Kidney (tissue), 14 donors: ENCODE results near the gene TBC1D9B. TPM values are rescaled to one million over a fixed set of nuclear protein-coding genes. Genes with fewer than 3 reads are reported as not detected.

Experiments used
- DNase-seq, 5 donors: peaks; one replicate each; pipeline ENCODE4 v3.0.0-alpha.2; 2013 to 2020
- FAIRE-seq: peaks from 2 replicates; lab custom pipeline; 2012; peaks lifted over from hg19 to GRCh38; lab: Jason Lieb, UNC
- H3K27ac ChIP-seq, 2 donors: one replicate each; pipeline ENCODE4 v1.7.0; 2013; ENCODE audit warnings: low read depth in 2 of 2, low read length in 2 of 2, inconsistent platforms in 1 of 2
- H3K27me3 ChIP-seq: one replicate; pipeline ENCODE4 v1.7.1; 2013; ENCODE audit warnings: low read length, inconsistent platforms; ENCODE audit not compliant: control insufficient read depth, insufficient read depth
- H3K36me3 ChIP-seq, 3 donors: one replicate each; pipeline versions ENCODE4 v1.7.0 to v1.7.1; 2013; ENCODE audit warnings: low read length in 3 of 3, control low read depth in 1 of 3, inconsistent platforms in 1 of 3; ENCODE audit not compliant: insufficient read depth in 3 of 3, control insufficient read depth in 2 of 3
- H3K4me1 ChIP-seq, 3 donors: one replicate each; pipeline versions ENCODE4 v1.7.0 to v1.7.1; 2013; ENCODE audit warnings: low read length in 3 of 3, inconsistent platforms in 1 of 3, low read depth in 1 of 3; ENCODE audit not compliant: control insufficient read depth in 2 of 3, insufficient read depth in 2 of 3
- H3K4me3 ChIP-seq, 3 donors: one replicate each; pipeline versions ENCODE4 v1.7.0 to v1.8.1; 2013; ENCODE audit warnings: low read length in 3 of 3, control low read depth in 1 of 3, inconsistent platforms in 1 of 3
- H3K9ac ChIP-seq, 3 donors: one replicate each; pipeline versions ENCODE4 v1.7.0 to v1.7.1; 2013; ENCODE audit warnings: low read length in 3 of 3, control low read depth in 1 of 3, inconsistent platforms in 1 of 3
- H3K9me3 ChIP-seq, 3 donors: one replicate each; pipeline versions ENCODE4 v1.7.0 to v1.7.1; 2013; ENCODE audit warnings: low read length in 3 of 3, control low read depth in 1 of 3, inconsistent platforms in 1 of 3; ENCODE audit not compliant: control insufficient read depth in 2 of 3, insufficient read depth in 1 of 3
- intact Hi-C: fragments of 100-400 bp; cut with DNase I; formaldehyde crosslinking; loops from one replicate; pipeline ENCODE4 v1.11.1; 2022
- polyA plus RNA-seq: library from polyadenylated mRNA; stranded (reverse); fragments of 350-450 nt; fragmentation: Illumina TruSeq; extraction: RNeasy Lipid Tissue Mini Kit (QIAGEN cat#74804); gene quantifications from one replicate; pipeline ENCODE4 v1.2.3, GENCODE V29; 2014; ENCODE audit warnings: low read depth, low replicate concordance; ENCODE audit not compliant: insufficient read depth
- total RNA-seq: library from RNA; stranded (reverse); fragmentation: NEBNext Ultra II Directional; extraction: Animal tissue kit (Norgen Biotek cat#: 25700); gene quantifications from one replicate; pipeline ENCODE4 v1.2.1, GENCODE V29; 2021
- TF ChIP-seq, protein P1 (sequence below): IDR thresholded peaks from 3 replicates; pipeline ENCODE4 v1.5.1; 2012; ENCODE audit warnings: mild to moderate bottlenecking, moderate library complexity, borderline replicate concordance; ENCODE audit not compliant: insufficient read depth; ENCODE audit errors: extremely low read depth
- donor health status: control.
- donor health status: control.
- donor health status: control.
- donor health status: control.
- donor health status: control.
- donor health status: DM: yes; HTN: yes; CAD: no.
- donor health status: Normal renal cell carcinoma (clear cell type).

TBC1D9B gene
- total and polyA plus RNA-seq, 2 donors from 2014 or later = 49.5 to 117 TPM

DNA sequence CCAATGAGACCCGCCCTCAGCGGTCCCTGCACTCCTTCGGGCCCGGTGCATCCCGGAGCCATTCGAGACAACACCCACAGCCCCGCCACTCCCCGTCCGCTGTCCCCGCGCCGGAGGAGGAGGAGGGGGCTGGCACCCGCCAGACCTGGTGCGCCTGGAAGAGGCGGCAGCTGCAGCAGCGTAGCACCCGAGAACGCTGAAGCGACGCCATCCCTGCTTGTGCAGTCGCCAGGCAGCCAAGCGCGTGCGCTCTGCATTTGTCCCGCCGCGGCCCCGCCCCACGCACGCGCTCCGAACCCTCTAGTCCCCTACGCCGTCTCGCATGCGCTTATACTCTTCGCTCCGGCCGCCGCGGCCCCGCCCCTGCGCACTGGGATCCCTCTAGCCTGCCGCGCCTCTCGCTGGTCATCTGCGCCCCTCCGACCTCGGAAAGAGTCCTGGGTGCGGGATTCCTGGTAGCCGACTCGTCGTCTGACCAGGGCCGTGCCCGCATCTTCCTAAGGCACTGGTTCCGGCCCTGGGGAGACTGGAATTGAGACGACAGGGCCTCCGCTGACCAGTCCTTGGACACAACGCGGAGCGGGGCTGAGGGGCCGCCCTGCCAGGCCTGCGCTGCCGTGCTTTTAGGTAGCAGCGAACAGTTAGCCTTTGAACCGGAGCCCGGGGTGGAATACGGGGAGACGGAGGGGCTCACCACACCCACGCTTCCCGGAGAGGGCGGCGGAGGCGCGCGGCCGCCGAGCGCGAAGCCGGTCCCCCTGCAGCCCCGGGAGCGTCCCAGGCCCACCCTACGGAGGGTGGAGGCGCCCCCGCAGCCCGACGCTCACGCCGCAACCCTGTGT, 48.9 kb downstream of the TBC1D9B start, which contains the start of gene MRNIP:
Gene MRNIP, minus strand, starts transcription at position 232 of the 842 bp plus-strand sequence. Its CDS starts 21 bp downstream, at position 211.
- Histone ChIP-seq H3K36me3 (peaks cover 0 to 14% (median 4%) of the 10 kb centered on the region in 3 donors), H3K27ac (peak within 1 kb of the TSS; percentile 90 to 93), H3K4me3 (peak within 1 kb of the TSS; percentile 88 to 94 (median 90)), H3K9ac (peak within 1 kb of the TSS; percentile 76 to 94 (median 87)), H3K27me3 (no peaks in the 10 kb centered on the region), H3K9me3 (no peaks in the 10 kb centered on the region), H3K4me1 (peaks cover 0 to 6% (median 0%) of the 10 kb centered on the region in 3 donors)
- TF ChIP-seq, protein P1, sequence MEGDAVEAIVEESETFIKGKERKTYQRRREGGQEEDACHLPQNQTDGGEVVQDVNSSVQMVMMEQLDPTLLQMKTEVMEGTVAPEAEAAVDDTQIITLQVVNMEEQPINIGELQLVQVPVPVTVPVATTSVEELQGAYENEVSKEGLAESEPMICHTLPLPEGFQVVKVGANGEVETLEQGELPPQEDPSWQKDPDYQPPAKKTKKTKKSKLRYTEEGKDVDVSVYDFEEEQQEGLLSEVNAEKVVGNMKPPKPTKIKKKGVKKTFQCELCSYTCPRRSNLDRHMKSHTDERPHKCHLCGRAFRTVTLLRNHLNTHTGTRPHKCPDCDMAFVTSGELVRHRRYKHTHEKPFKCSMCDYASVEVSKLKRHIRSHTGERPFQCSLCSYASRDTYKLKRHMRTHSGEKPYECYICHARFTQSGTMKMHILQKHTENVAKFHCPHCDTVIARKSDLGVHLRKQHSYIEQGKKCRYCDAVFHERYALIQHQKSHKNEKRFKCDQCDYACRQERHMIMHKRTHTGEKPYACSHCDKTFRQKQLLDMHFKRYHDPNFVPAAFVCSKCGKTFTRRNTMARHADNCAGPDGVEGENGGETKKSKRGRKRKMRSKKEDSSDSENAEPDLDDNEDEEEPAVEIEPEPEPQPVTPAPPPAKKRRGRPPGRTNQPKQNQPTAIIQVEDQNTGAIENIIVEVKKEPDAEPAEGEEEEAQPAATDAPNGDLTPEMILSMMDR = peak; percentile 29
- no peak for FAIRE-seq
- DNase-seq = peak; percentile 96 to 99 (median 98)
- intact Hi-C loops = no loop called here

DNA sequence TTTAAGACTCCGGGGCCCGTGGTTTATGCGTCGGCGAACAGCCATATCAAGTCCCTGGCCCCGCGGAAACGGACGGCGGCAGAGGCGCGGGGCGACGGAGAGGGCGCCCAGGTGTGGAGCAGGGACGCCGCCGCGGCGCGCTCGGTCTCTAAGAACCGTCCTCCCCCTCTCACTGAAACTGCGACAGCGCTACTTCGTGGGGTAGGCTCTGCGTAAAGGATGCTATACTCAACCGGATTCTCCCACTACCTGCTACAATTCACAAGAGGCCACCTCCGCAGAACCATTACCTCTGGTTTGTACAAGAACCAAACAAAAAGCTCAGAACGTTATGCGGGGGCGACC, 49.5 kb downstream of the TBC1D9B start:
- H3K4me3 ChIP-seq = peak overlapping the region; percentile 88 to 93 (median 90)
- DNase-seq (peak in 2 of 5 donors; percentile 62 to 79), FAIRE-seq (no peak)
- peak overlapping the region; percentile 90 to 93 for H3K27ac ChIP-seq
- peak overlapping the region; percentile 13 to 87 (median 76) for H3K9ac ChIP-seq
- intact Hi-C loops = no loop called here
- no peaks in the 10 kb centered on the region for H3K27me3 ChIP-seq
- peaks cover 0 to 9% (median 3%) of the 10 kb centered on the region in 3 donors for H3K36me3 ChIP-seq
- TF ChIP-seq, protein P1 = no peak
- no peaks in the 10 kb centered on the region for H3K9me3 ChIP-seq
- peaks cover 0 to 6% (median 0%) of the 10 kb centered on the region in 3 donors for H3K4me1 ChIP-seq

DNA sequence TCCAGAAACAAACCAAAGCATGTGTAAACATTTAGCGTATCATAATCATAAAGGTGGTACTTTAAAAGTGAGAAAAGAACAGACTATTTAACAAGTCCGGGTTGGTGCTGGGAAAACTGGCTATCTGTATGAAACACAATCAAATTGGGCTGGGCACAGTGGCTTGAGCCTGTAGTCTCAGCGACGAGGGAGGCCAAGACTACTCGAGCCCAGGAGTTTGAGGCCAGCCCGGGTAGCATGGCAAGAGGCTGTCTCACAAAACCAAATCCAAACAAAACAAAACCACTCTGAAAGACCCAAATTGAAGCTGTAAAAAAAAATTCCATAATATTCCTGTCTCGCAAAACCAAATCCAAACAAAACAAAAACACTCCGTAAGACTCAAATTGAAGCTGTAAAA, 53.3 kb downstream of the TBC1D9B start:
- FAIRE-seq (no peak), DNase-seq (no peak)
- Histone ChIP-seq H3K27me3 (no peaks in the 10 kb centered on the region), H3K9ac (no peak overlapping the region), H3K36me3 (peaks cover 12 to 33% (median 22%) of the 10 kb centered on the region in 3 donors), H3K27ac (no peak overlapping the region), H3K4me1 (peaks cover 0 to 3% (median 0%) of the 10 kb centered on the region in 3 donors), H3K4me3 (no peak overlapping the region), H3K9me3 (no peaks in the 10 kb centered on the region)
- TF ChIP-seq, protein P1 = no peak
- intact Hi-C loops = no loop called here
